ENCODE results near the gene PCK2.

PCK2 gene

GRCh38 chr14:24077086-24077485 lies 17.0 kb upstream of the PCK2 start:
- no peak for DNase-seq

GRCh38 chr14:24078146-24078545 lies 16.0 kb upstream of the PCK2 start:
- DNase-seq, result peak; percentile 13

GRCh38 chr14:24079491-24080141 lies 14.5 kb upstream of the PCK2 start:
- DNase-seq, result peak; percentile 96

- DNase-seq, result peak; percentile 45
Observed at GRCh38 chr14:24080142-24080530, 14.0 kb upstream of the PCK2 start.

GRCh38 chr14:24080888-24081738 lies 13.0 kb upstream of the PCK2 start:
- DNase-seq, result peak; percentile 90

- DNase-seq, result peak; percentile 93
Observed at GRCh38 chr14:24081739-24082211, 12.3 kb upstream of the PCK2 start.

- no peak for DNase-seq
Observed at GRCh38 chr14:24082411-24083080, 11.6 kb upstream of the PCK2 start.

- DNase-seq, result no peak
Observed at GRCh38 chr14:24083462-24083861, 10.6 kb upstream of the PCK2 start.

GRCh38 chr14:24084440-24084839 lies 9.7 kb upstream of the PCK2 start:
- no peak for DNase-seq

- DNase-seq, result peak; percentile 95
Observed at GRCh38 chr14:24085215-24085614, 8.9 kb upstream of the PCK2 start.

GRCh38 chr14:24086193-24086955 lies 7.7 kb upstream of the PCK2 start:
- DNase-seq, result peak; percentile 97

- no peak for DNase-seq
Observed at GRCh38 chr14:24087004-24087403, 7.1 kb upstream of the PCK2 start.

GRCh38 chr14:24088095-24088494 lies 6.0 kb upstream of the PCK2 start:
- no peak for DNase-seq

GRCh38 chr14:24089890-24090289 lies 4.2 kb upstream of the PCK2 start:
- DNase-seq, result peak; percentile 24

GRCh38 chr14:24092110-24092504 lies 2.0 kb upstream of the PCK2 start:
- no peak for DNase-seq

GRCh38 chr14:24092505-24093206 lies 1.5 kb upstream of the PCK2 start:
- DNase-seq, result no peak

GRCh38 chr14:24093207-24093900 lies 757 bp upstream of the PCK2 start:
- no peak for DNase-seq

GRCh38 chr14:24094841-24095270 lies 745 bp downstream of the PCK2 start:
- DNase-seq, result peak; percentile 62

GRCh38 chr14:24095271-24096068 lies 1.4 kb downstream of the PCK2 start:
- peak; percentile 73 for DNase-seq

- DNase-seq, result no peak
Observed at GRCh38 chr14:24096545-24097181, 2.6 kb downstream of the PCK2 start.
